Hematopoietic multipotent progenitor cell treated with erythropoietin and hydrocortisone succinate and interleukin-3 and kit ligand, for 17 days (in vitro differentiated cells): ENCODE measurements around the gene AZGP1.
"Not testable (repeated sequence)": the region's sequence is repeated elsewhere in the genome, so short reads cannot be mapped to it uniquely, and the experiment has no call there.

Experiments
- DNase-seq: peaks from one replicate; pipeline ENCODE4 v3.0.0-alpha.2; 2015; ENCODE audit warnings: low spot score

AZGP1 gene

GRCh38 chr7:99952649-99953048 lies 23.2 kb downstream of the AZGP1 start:
- DNase-seq: not testable (repeated sequence)

- DNase-seq: not testable (repeated sequence)
Observed at GRCh38 chr7:99950819-99951218, 25.0 kb downstream of the AZGP1 start.

- no peak for DNase-seq
Observed at GRCh38 chr7:99949645-99950228, 26.1 kb downstream of the AZGP1 start.

GRCh38 chr7:99947608-99948007 lies 28.2 kb downstream of the AZGP1 start:
- DNase-seq: no peak

GRCh38 chr7:99944497-99945070 lies 31.2 kb downstream of the AZGP1 start:
- no peak for DNase-seq

- no peak for DNase-seq
Observed at GRCh38 chr7:99943641-99944496, 32.0 kb downstream of the AZGP1 start.

GRCh38 chr7:99938296-99938695 lies 37.5 kb downstream of the AZGP1 start:
- DNase-seq: no peak

- DNase-seq: not testable (repeated sequence)
Observed at GRCh38 chr7:99935009-99935408, 40.8 kb downstream of the AZGP1 start.

- DNase-seq: no peak
Observed at GRCh38 chr7:99930376-99930775, 45.5 kb downstream of the AZGP1 start.

GRCh38 chr7:99929730-99930053 lies 46.1 kb downstream of the AZGP1 start:
- DNase-seq: no peak

GRCh38 chr7:99928994-99929729 lies 46.7 kb downstream of the AZGP1 start, which contains the start of gene GJC3:
Gene GJC3 (minus strand): TSS chr7:99929620. CDS start chr7:99929620, 0 bp downstream.
- no peak for DNase-seq

GRCh38 chr7:99928188-99928587 lies 47.6 kb downstream of the AZGP1 start:
- no peak for DNase-seq

GRCh38 chr7:99927536-99927935 lies 48.3 kb downstream of the AZGP1 start:
- no peak for DNase-seq

GRCh38 chr7:99926321-99926720 lies 49.5 kb downstream of the AZGP1 start:
- DNase-seq: no peak

GRCh38 chr7:99923200-99923599 lies 52.6 kb downstream of the AZGP1 start:
- DNase-seq: no peak

GRCh38 chr7:99920149-99920548 lies 55.7 kb downstream of the AZGP1 start:
- no peak for DNase-seq

GRCh38 chr7:99919814-99920112 lies 56.1 kb downstream of the AZGP1 start:
- no peak for DNase-seq

- DNase-seq: peak; percentile 69
Observed at GRCh38 chr7:99918959-99919813, 56.6 kb downstream of the AZGP1 start, which contains the start of gene TRIM4. Gene TRIM4 (minus strand): TSS chr7:99919530. CDS start chr7:99919401, 129 bp downstream.
